Suprapubic skin (tissue), 4 donors: ENCODE data around the gene MACO1. TPM values are rescaled to one million over a fixed set of nuclear protein-coding genes. Genes with fewer than 3 reads are reported as not detected.
"Not testable (repeated sequence)": the region's sequence is repeated elsewhere in the genome, so short reads cannot be mapped to it uniquely, and the experiment has no call there.

Experiments used
- DNase-seq, 2 donors: peaks; one replicate each; pipeline ENCODE4 v3.0.0-alpha.2; 2019; ENCODE audit warnings: low spot score in 2 of 2
- H3K27ac ChIP-seq: fragments of 200-600 bp; sonication (generic); one replicate; pipeline ENCODE4 v1.5.1; 2019
- H3K27me3 ChIP-seq: fragments of 200-600 bp; sonication (generic); one replicate; pipeline ENCODE4 v1.5.1; 2019
- H3K36me3 ChIP-seq: fragments of 200-600 bp; sonication (generic); one replicate; pipeline ENCODE4 v1.5.1; 2019
- H3K4me1 ChIP-seq: fragments of 200-600 bp; sonication (generic); one replicate; pipeline ENCODE4 v1.5.1; 2019
- H3K4me3 ChIP-seq: fragments of 200-600 bp; sonication (generic); one replicate; pipeline ENCODE4 v1.5.1; 2019; ENCODE audit warnings: mild to moderate bottlenecking
- H3K9me3 ChIP-seq: fragments of 200-600 bp; sonication (generic); one replicate; pipeline ENCODE4 v1.5.1; 2019
- CTCF ChIP-seq, 2 donors: fragments of 200-600 bp in 1 of 2; fragments of 450-650 bp in 1 of 2; sonication (generic) in 1 of 2; IDR thresholded peaks; one replicate each; pipeline ENCODE4 v1.5.1; 2016 to 2019; ENCODE audit warnings: antibody characterized with exemption in 2 of 2, mild to moderate bottlenecking in 1 of 2, moderate library complexity in 1 of 2
- EP300 ChIP-seq: sonication (generic); formaldehyde crosslinking; IDR thresholded peaks from one replicate; pipeline ENCODE4 v1.6.1; 2017; ENCODE audit warnings: antibody characterized with exemption
- POLR2A ChIP-seq, 2 donors: fragments of 450-650 bp; IDR thresholded peaks; one replicate each; pipeline ENCODE4 v1.6.1; 2017; ENCODE audit warnings: antibody characterized with exemption in 2 of 2, mild to moderate bottlenecking in 2 of 2, moderate library complexity in 2 of 2
- POLR2AphosphoS5 ChIP-seq, 3 donors: sonication (generic); formaldehyde crosslinking; IDR thresholded peaks; one replicate each; pipeline ENCODE4 v1.6.1; 2017; ENCODE audit warnings: antibody characterized with exemption in 3 of 3
- WGBS: methylation state at CpG from one replicate; pipeline ENCODE4 v1.1.5; 2018; 5-methylcytosine and 5-hydroxymethylcytosine counted together
- total RNA-seq, 4 donors: library from RNA; depleted of rRNA; stranded (reverse); fragments of >200 nt; gene quantifications; one replicate each; pipeline ENCODE4 v1.1.0, GENCODE V29; 2016

Gene MACO1
- total RNA-seq = 10 to 100 TPM; 13.2 to 22.0 (median 16.0) TPM

GRCh38 chr1:25430073-25430966, at the start of gene MACO1:
Gene MACO1 (plus strand): TSS chr1:25430897. CDS start chr1:25431099, 202 bp downstream.
- H3K36me3 ChIP-seq = no peaks in the 10 kb centered on the region
- no peaks in the 10 kb centered on the region for H3K27me3 ChIP-seq

GRCh38 chr1:25382543-25382942, 48.2 kb upstream of the MACO1 start:
- not testable (repeated sequence) for H3K36me3 ChIP-seq, H3K27ac ChIP-seq, H3K9me3 ChIP-seq, H3K27me3 ChIP-seq, DNase-seq, H3K4me1 ChIP-seq, H3K4me3 ChIP-seq
- WGBS = 75% methylated on average over 1 of the region's 1 CpG

More at GRCh38 chr1:25430073-25430966, at the start of gene MACO1:
- Histone ChIP-seq H3K4me3 (peak within 1 kb of the TSS; percentile 88), H3K4me1 (peaks cover 41% of the 10 kb centered on the region), H3K27ac (peak within 1 kb of the TSS; percentile 89), H3K9me3 (no peaks in the 10 kb centered on the region)
- TF ChIP-seq EP300 (no peak), POLR2A (IDR thresholded peaks at IDR 0.05) (peak; percentile 60 to 86), CTCF (IDR thresholded peaks at IDR 0.05) (no peak), POLR2AphosphoS5 (IDR thresholded peaks at IDR 0.05) (peak in 2 of 3 donors; percentile 20 to 55)
- WGBS = under 1% methylated on average over 28 of the region's 87 CpGs
- peak; percentile 97 to 98 for DNase-seq

GRCh38 chr1:25383090-25383489, 47.6 kb upstream of the MACO1 start:
- not testable (repeated sequence) for H3K27me3 ChIP-seq, DNase-seq, H3K9me3 ChIP-seq, H3K4me3 ChIP-seq, H3K36me3 ChIP-seq, H3K27ac ChIP-seq, H3K4me1 ChIP-seq
- WGBS = 79% methylated on average over 1 of the region's 1 CpG

- H3K4me3 ChIP-seq, H3K27me3 ChIP-seq, H3K4me1 ChIP-seq, DNase-seq, H3K9me3 ChIP-seq, H3K27ac ChIP-seq, H3K36me3 ChIP-seq: not testable (repeated sequence)
- WGBS = no CpG with 5 or more reads among the region's 1 CpG
Observed at GRCh38 chr1:25383875-25384274, 46.8 kb upstream of the MACO1 start.

- H3K4me3 ChIP-seq, H3K27ac ChIP-seq, DNase-seq, H3K9me3 ChIP-seq, H3K27me3 ChIP-seq, H3K4me1 ChIP-seq, H3K36me3 ChIP-seq: not testable (repeated sequence)
- 58% methylated on average over 4 of the region's 4 CpGs for WGBS
Observed at GRCh38 chr1:25387096-25387495, 43.6 kb upstream of the MACO1 start.

GRCh38 chr1:25388691-25389090, 42.0 kb upstream of the MACO1 start:
- H3K4me3 ChIP-seq, H3K36me3 ChIP-seq, H3K4me1 ChIP-seq, H3K9me3 ChIP-seq, DNase-seq, H3K27me3 ChIP-seq, H3K27ac ChIP-seq: not testable (repeated sequence)
- WGBS = 100% methylated on average over 3 of the region's 9 CpGs

GRCh38 chr1:25389721-25390120, 41.0 kb upstream of the MACO1 start:
- H3K9me3 ChIP-seq, H3K4me1 ChIP-seq, H3K27me3 ChIP-seq, H3K36me3 ChIP-seq, H3K4me3 ChIP-seq, H3K27ac ChIP-seq: not testable (repeated sequence)
- peak in 1 of 2 donors; percentile 6 for DNase-seq
- 86% methylated on average over 3 of the region's 3 CpGs for WGBS

- no peaks in the 10 kb centered on the region for H3K27me3 ChIP-seq
- no peaks in the 10 kb centered on the region for H3K9me3 ChIP-seq
- no peak overlapping the region for H3K27ac ChIP-seq
- WGBS = 96% methylated on average over 6 of the region's 6 CpGs
- no peaks in the 10 kb centered on the region for H3K4me1 ChIP-seq
- no peak for TF ChIP-seq POLR2AphosphoS5 (IDR thresholded peaks at IDR 0.05)
- no peak overlapping the region for H3K4me3 ChIP-seq
- DNase-seq = no peak
- H3K36me3 ChIP-seq = no peaks in the 10 kb centered on the region
Observed at GRCh38 chr1:25392841-25393240, 37.9 kb upstream of the MACO1 start.

GRCh38 chr1:25397549-25397948, 33.1 kb upstream of the MACO1 start:
- not testable (repeated sequence) for H3K4me3 ChIP-seq, H3K4me1 ChIP-seq, H3K36me3 ChIP-seq, H3K27me3 ChIP-seq, H3K9me3 ChIP-seq, DNase-seq, H3K27ac ChIP-seq
- WGBS = 59% methylated on average over 6 of the region's 10 CpGs

- not testable (repeated sequence) for H3K4me1 ChIP-seq, H3K4me3 ChIP-seq, H3K27ac ChIP-seq, DNase-seq, H3K36me3 ChIP-seq, H3K27me3 ChIP-seq, H3K9me3 ChIP-seq
- WGBS = no CpG with 5 or more reads among the region's 2 CpGs
Observed at GRCh38 chr1:25398079-25398478, 32.6 kb upstream of the MACO1 start.
